CD4-positive, alpha-beta T cell treated with Interleukin-15 for 4 hours (primary cell): ENCODE measurements around the gene SORL1.

Experiments used
- DNase-seq: peaks from one replicate; pipeline ENCODE4 v3.0.0-alpha.2; 2020; ENCODE audit warnings: low spot score

SORL1 gene

DNA sequence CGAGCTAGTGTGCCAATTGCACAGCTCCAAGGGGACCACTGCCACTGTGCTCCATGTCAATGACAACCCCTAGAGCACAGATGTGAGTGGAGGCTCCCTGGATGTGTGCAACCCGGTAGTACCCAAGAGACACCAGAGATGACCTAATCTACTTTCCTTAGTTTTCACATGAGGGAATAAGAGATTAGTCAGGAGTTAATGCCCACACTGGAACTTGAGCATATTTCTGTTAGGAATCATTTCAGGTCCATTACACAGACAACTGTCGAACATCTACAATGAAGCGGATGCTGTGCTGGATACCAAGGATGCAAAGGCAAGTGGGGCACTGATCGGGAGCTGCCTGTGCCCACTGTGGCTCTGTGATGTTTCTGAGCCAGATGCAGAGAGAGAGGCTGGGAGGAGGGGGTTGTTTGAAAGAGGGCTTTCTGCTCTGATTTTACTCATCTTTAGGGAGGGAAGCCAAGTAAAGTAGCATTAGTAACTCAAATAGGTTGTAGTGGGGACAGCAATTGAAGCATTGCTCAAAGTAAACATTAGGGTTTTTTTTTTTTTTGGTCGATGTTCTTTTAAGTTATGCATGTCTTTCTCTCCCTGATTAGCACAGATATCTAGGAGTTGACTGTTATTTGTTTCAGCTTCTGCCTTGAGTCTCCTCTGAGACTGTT is 83.1 kb downstream of the SORL1 start:
- DNase-seq: no peak

DNA sequence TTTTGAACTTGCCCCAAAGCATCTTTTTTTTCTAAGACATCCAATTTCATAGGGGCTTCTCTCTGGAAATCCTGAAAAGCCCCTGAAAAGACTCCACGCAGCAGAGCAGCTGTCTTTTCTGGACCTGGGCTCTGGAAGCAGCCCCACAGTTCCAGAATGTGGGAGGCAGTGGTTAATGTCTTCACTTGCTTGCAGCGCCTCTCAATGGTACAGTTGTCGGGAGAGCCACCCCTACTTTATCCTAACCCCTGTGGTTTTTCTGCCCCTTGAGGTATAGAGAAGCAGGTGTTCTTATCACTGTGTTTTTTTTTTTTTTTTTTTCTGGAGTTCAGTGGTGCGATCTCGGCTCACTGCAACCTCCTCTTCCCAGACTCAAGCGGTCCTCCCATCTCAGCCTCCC is 84.0 kb downstream of the SORL1 start:
- no peak for DNase-seq

DNA sequence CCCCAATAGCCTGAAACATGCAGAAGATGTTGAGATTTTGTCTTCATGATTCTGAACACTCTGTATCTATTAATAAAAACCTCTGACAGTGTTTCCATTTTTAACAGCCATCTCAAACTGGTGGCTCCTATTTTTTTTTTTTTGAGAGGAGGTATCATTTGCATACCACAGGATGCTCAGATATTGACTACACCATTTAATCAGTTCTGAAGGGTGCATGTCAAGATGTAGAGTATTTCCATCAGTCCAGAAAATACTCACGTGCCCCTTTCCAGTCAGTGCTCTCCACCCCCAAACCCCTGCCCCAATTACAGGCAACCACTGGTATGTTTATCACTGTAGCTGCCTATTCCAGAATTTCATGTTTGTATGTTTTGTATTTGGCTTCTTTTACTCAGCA is 85.9 kb downstream of the SORL1 start:
- DNase-seq: no peak

DNA sequence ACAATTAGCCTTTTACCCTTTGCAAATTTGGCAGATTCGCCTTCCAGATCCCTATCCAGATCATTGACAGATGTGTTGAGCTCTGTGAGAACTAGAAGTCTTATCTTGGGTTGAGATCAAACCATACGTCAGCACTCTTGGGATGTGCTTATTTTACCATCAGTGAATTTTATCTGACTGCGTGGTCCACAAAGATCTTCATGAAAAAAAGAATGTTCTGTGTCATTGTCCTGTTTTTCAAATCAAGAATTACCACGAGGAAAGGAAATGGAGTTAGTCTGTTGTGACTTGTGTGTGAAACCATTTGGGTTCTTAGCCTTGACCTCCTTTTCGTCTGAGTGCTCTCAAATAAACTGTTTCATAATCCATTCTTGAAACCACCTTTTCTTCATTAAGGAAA is 86.9 kb downstream of the SORL1 start:
- no peak for DNase-seq

DNA sequence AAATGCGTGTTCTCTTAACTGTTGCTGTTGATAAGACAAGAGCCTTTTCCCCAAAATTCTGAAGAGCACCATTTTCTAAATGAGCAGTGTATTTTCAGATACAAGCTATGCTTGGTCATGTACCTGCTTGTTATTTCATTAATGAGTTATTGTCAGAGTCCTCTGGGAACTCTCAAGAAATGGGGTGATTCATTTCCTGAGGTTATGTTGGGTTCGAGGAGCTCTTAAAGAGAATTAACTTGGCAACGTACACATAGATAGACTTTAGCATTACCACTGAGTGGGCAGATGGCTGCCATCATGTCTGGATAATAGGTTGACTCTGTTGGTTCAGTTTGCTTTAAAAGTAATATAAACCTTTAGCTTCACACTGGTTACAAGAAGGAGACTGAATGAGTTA is 88.5 kb downstream of the SORL1 start:
- no peak for DNase-seq

DNA sequence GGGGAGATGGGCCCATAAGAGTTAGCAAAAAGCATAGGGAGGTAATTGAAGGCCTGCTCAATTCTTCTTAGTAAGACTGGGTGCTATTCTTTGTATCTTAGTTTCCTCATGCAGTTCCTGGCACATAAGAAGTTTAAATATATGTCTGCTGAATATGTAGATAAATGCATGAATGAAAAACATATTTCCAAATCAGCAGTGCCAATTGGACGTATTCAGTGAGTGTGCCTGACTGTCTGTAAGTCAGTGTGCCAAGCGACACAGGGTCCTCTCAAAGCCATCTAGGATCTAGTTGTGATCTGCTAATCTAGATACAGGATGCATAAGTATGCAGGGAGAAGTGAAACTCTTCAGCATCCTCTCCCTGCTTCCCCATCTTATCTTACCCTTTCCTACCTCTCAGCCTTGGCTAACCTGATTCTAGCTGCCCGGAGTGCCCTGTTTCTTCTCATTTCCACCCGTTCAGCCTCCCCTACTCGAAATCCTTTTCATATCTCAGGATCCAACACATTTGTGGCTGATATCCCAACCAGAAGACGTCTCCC is 91.8 kb downstream of the SORL1 start:
- no peak for DNase-seq

DNA sequence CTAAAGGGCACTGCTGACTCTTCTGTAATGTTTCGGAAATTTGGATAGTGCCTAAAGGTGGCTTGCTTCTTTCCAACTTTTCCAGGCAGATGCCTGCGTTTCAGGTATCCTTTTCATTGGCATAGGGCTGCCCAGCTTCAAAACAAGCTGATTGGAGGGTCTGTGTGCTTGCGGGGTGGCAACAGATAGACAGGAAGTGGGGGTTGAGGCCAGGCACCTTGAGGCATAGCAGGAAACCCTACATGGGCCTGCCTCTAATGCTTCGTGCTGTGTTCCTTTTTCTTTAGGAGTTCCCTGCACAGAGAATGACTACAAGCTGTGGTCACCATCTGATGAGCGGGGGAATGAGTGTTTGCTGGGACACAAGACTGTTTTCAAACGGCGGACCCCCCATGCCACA is 92.8 kb downstream of the SORL1 start:
- DNase-seq: peak; percentile 16

DNA sequence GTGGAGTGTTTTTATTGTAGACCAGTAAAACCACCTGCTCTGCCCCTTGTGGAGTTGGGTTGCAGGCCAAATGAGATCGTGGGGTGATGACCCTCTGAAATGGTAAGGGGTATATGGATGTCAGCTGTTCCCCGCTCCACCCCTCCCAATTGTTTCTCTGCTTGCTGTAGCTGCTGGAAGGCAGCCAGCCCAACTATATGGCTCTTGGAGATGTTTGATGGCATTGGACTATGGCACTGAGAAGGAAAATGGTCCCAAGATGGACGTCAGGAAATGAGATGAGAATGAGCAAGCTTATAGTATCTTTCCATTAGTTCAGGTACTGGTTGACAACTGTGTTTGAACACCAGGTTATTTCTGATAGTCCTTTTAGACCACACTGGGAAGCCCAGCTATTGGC is 95.5 kb downstream of the SORL1 start:
- DNase-seq: no peak

DNA sequence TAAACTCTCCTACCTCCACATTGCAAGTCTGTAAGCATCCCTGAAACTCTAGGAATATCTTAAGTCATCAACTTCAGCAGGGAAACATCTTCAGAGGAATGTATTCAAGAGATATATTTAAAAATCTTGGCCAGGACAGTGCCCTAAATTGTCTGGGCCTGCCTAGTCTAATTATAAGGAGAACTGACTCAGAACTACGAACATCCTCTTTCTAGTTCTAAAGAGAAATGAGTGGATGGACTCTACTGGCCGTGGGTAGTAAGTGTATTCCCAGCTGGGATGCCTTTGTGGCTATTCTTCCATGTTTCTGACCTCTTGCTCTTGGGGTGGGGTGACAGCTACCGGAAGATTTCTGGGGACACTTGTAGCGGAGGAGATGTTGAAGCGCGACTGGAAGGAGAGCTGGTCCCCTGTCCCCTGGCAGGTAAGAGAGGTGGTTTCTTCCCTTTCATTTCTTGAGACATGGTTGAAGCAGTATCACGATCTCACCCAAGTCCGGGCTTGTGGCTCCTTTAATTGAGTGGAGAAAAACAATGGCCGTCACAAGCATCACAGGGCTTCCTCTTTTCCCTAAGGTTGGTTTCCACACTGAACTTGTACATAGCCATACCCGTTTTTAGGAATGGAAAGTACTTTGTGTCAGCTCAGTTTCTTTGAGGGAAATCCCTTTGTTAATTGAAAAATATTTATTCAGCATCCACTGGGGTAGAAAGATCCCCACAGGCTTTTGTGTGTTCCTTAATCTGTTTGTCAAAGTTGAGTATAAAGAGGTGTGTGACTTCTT is 98.3 kb downstream of the SORL1 start:
- no peak for DNase-seq

DNA sequence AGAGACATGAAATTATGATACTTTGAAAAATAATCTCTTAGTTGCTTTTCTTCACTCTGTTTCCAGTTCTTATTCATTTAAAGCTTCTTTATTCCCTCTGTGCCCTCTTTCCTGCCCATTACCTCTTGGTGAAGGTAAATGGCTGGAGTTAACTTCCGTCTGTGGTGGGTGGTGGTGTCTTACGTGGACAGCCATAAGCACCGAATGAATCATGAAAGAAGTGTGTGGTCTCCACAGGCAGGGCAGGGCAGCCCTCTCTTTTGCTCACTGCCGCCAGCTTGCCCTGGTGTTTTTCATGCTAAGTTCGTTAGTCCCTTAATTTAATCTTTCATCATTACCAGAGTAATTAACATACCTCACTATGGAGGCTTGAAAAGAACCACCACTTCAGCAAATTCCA is 99.3 kb downstream of the SORL1 start:
- no peak for DNase-seq

DNA sequence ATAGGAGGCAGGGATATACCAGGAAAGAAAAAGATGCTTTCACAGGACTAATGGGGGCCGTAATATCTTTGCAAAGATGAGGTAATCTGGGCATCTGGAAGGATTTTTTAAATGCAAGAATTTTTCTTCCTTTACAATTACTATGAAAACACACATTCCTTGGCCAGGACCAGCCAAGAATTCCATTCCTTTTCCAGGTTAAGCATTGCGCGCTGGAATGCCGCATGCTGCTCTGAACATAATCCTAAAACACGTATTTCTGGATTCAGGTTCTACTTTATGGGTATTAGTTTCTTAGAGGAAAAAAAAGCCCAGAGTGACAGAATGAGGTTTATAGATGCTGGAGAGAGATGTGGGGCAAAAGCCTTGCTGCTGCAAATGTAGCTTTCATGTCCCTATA is 100.0 kb downstream of the SORL1 start:
- DNase-seq: no peak

DNA sequence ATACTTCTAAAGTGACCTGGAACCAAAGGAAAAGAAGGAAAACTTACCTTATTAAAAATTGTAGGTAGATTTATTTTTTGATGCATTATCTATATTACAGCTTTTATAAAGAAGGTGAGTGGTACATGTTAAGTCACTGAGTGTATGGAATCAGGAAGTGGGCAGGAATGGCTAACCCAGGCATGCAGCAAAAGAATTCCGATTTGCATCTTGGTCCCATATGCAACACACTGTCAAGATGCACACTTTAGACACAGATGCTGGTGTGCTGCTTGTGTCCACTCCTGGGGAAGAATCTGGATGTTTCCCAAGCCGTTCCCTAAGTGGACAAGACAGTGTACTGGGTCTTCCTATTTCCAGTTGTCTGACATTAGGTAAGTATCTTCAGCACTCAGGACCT is 100.5 kb downstream of the SORL1 start:
- no peak for DNase-seq

DNA sequence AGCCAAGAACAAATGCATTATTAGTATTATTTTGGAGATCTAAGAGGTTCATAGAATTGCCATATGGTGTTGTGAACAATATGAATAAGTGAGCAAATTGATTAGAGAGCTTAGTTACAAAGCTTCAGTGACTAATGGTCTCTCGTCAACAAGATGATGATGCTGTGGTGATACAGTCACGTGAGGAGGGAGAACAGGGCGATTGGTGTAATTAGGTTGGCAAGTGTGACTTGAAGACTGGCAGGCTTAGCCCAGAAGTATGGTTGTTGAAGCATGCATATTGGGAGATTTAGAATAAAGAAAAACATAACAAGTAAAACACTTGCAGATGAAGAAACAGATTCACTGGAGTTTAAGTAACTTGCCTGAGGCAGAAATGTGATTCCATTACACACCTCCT is 101.3 kb downstream of the SORL1 start:
- no peak for DNase-seq

DNA sequence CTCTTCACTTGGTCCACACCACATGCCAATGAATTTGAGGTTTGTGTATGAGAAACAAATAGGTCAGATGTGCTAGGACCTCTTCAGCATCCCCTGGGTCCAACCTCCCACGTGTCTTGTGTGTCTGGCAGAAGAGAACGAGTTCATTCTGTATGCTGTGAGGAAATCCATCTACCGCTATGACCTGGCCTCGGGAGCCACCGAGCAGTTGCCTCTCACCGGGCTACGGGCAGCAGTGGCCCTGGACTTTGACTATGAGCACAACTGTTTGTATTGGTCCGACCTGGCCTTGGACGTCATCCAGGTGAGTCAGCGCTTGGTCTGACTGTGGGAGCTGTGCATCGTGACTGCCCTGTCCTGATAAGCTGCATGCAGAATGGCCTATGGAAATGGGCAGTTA is 101.7 kb downstream of the SORL1 start:
- no peak for DNase-seq

DNA sequence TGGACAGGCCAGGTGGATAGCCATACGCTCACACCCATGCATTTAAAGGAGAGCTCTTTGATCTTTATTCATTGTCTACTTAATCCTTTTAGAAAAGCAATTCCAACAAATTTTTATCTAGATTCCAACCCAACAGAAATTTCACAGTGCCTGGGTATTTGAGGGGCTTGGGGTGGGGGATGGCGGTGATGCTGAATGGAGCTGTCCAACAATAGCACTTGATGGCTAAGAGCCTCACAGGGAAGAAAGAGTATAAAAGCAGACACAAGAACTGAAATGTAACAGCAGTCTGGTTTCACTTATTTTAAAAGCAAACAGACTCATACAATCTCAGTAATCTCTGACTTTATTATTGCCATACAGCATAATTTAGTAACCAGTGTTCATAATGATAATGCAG is 102.4 kb downstream of the SORL1 start:
- DNase-seq: no peak

DNA sequence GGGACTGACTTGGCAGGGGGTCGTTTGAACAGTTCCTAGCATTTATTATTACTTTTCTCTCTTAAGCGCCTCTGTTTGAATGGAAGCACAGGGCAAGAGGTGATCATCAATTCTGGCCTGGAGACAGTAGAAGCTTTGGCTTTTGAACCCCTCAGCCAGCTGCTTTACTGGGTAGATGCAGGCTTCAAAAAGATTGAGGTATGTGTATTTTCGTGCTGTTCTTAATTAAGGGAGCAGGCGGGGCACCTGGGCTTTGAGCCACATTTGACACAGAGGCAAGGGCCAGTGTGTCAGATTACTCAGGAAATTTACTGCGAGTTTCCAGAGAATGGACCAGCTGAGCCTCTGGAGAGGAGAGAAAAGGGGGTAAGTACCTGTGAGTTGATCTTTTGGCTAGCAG is 103.0 kb downstream of the SORL1 start:
- DNase-seq: no peak

DNA sequence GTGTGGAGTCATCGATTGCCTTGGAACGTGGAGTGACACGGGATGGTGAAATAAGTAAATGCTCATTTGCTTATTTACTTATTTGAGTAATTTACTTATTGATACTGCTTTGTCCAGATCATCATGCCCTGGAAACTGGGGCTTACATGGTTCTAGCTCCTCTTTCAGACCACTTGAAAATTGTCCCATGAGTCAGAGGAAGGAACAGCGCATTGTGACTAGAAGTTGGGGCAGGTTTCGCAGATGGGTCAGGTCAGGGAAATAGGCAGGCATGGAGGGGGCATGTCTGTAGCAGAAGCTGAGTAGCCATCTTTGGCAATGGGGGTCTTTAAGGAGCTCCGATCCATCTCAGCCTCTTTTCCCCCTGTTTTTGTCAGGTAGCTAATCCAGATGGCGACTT is 104.8 kb downstream of the SORL1 start:
- DNase-seq: no peak

DNA sequence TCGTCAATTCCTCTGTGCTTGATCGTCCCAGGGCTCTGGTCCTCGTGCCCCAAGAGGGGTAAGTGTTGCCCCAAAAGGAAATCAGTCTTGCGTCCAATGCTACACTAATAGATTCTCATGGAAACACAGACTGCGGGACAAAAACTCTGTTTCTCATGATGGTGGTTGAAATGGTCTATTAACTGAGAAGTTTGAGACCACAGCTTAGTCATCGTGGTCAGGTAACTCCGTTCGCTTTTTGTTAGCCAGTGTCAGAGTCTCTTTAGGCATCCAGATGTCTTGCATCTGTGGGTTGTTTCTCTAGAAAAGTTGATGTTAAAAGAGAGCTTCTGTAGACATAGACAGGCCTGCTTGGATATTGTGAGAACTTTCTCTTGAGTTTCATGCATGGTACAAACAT is 105.2 kb downstream of the SORL1 start:
- DNase-seq: peak; percentile 20

DNA sequence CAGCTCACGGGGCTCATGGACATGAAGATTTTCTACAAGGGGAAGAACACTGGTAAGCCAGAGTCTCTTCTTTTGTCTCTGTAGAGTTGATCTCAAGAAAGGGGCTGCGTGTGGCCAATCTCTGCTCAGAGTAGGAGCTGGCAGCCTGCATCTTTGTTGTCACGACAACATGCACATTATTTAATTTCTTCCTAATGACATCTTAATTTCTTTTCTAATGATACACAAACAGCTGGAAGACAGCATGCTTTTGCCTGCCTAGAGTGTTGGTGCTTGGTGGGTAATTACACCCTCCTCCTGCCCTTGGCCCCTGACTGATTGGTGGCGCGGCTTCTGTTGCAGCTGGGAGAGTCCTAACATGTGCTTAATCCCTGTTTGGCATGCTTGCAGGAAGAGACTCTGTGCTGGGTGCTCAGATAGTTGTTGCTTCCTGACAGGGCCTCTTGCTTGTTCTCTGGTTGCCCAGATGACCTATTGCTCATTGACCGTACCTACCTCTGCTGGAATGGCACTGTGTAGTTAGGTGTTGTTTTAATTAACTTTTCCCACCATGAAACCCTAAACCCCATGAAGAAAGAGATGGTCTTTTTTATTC is 107.6 kb downstream of the SORL1 start:
- DNase-seq: no peak

DNA sequence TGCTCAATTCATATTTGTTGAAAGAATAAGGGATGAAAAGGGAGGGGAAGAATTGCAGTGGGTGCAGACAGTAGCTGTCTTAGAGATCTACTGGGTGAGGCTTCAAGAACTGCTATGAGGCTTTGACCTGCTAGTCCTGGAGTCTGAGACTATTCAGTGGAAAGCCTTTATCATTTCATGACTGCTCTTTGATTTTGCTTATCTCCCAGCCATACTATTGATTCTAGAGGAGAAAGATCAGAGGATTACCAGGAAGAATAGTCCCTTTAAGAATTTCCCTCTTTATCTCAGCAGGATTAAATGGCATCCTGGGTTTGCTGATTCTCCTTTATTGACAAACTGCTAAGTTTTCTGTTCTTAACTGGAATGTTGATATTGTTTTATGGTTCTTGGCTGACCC is 108.1 kb downstream of the SORL1 start:
- no peak for DNase-seq

DNA sequence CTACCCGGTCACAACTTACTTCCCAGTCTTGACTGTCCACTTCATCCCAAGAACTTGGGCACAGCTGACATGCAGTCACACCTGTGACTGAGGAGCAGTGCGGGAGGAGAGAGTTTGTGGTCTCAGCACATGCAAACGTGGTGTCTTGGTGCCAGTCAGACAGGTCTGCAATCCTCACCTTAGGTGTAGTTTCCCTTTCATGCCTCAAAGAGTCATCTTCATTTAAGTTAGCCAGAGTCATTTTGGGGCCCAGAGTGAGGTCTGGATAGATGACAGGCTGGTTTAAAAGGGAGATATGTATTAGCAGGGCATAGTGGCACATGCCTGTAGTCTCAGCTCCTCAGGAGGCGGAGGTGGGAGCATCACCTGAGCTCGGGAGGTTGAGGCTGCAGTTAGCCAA is 109.1 kb downstream of the SORL1 start:
- no peak for DNase-seq

DNA sequence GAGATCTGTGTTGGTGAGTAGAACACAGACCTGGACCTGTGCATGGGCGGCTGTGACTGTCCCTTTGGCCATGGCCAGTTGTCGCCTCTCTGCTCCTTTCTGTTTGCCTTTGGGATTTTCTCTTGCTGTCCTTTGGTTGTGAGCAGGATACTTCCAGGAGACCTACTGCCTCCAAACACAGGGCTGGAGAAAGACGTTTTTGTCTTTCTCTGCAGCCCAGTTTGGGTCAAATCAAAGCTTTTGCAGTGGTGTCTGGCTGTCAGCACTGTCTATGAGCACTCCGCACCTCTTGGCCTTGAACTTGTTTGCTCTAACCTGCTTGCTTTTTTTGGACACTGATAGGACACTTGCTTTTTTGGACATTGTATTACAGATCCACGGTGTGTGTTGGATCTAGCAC is 109.6 kb downstream of the SORL1 start:
- DNase-seq: no peak

DNA sequence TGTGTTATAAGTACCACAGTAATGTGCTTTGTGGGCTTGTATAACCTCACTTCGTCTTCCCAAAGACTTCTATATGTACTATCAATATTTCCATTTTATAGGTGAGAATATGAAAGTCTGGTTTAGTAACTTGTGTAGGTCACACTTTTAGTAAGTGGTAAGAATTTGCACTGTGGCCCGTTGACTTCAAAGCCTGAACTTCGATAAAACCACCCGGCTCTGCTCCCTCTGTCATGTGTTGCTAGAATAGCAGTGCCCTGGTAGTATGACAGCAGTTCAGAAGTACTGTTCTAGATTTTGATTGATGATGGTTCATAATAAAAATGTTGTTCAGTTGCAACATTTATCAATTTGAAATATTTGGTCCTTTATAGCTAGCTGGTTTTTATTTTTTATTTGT is 110.9 kb downstream of the SORL1 start:
- DNase-seq: no peak
